Nephron (organoid): Measurements from ENCODE around the gene L3MBTL4.

Source experiments
- H3K27ac Mint-ChIP-seq, 3 experiments: 2 replicates each; pipeline ENCODE4 v1.8.0; 2020; ENCODE audit warnings: mixed read lengths in 3 of 3, mild to moderate bottlenecking in 2 of 3, moderate library complexity in 1 of 3
- H3K27me3 Mint-ChIP-seq: 2 replicates; pipeline ENCODE4 v1.8.0; 2021; ENCODE audit warnings: low read depth, mild to moderate bottlenecking, moderate library complexity, mixed read lengths
- H3K36me3 Mint-ChIP-seq: 2 replicates; pipeline ENCODE4 v1.8.0; 2020; ENCODE audit warnings: low read depth, mixed read lengths
- H3K4me1 Mint-ChIP-seq: 2 replicates; pipeline ENCODE4 v1.8.0; 2020; ENCODE audit warnings: mixed read lengths
- H3K4me3 Mint-ChIP-seq, 3 experiments: 2 replicates each; pipeline ENCODE4 v1.8.0; 2020; ENCODE audit warnings: mild to moderate bottlenecking in 3 of 3, mixed read lengths in 3 of 3, moderate library complexity in 2 of 3
- H3K9me3 Mint-ChIP-seq: 2 replicates; pipeline ENCODE4 v1.8.0; 2020; ENCODE audit warnings: mixed read lengths
- CTCF ChIP-seq, 3 experiments: fragments of 200-600 bp; sonication (generic); IDR thresholded peaks; one replicate each; pipeline ENCODE4 v1.5.0; 2021; ENCODE audit warnings: antibody characterized with exemption in 3 of 3; ENCODE audit not compliant: unreplicated experiment in 3 of 3

L3MBTL4 gene

DNA sequence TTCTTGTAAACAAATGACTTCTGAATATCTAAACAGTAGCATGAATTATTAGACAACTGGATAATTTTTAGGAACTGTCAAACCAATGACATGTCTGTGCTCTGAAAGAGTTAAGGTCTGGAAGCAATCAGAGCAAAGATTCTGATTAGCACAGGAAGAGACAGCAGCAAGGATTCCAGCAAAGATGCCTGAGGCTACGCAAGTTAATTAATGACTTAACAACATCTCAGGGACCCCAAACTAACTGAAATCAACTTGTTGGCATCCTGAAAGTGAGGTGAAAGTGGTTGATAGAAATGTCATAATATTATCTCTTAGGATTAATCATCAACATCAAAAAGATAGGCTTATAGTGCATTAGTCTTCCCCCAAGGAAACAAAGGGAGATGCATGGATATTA lies 396.0 kb downstream of the L3MBTL4 start:
- no peak overlapping the region for H3K4me3 Mint-ChIP-seq
- H3K27me3 Mint-ChIP-seq, result no peaks in the 10 kb centered on the region
- TF ChIP-seq CTCF (IDR thresholded peaks at IDR 0.05; ENCODE audit: unreplicated experiment in 3 of 3), result no peak
- peaks cover 9% of the 10 kb centered on the region for H3K4me1 Mint-ChIP-seq
- no peaks in the 10 kb centered on the region for H3K9me3 Mint-ChIP-seq
- H3K36me3 Mint-ChIP-seq, result no peaks in the 10 kb centered on the region
- no peak overlapping the region for H3K27ac Mint-ChIP-seq

- no peak for TF ChIP-seq CTCF (IDR thresholded peaks at IDR 0.05; ENCODE audit: unreplicated experiment in 3 of 3)
- Mint-ChIP-seq H3K27me3 (no peaks in the 10 kb centered on the region), H3K4me1 (no peaks in the 10 kb centered on the region), H3K27ac (no peak overlapping the region), H3K4me3 (no peak overlapping the region), H3K9me3 (no peaks in the 10 kb centered on the region), H3K36me3 (no peaks in the 10 kb centered on the region)
Measured at GRCh38 chr18:6017171-6017570, 397.5 kb downstream of the L3MBTL4 start.

DNA sequence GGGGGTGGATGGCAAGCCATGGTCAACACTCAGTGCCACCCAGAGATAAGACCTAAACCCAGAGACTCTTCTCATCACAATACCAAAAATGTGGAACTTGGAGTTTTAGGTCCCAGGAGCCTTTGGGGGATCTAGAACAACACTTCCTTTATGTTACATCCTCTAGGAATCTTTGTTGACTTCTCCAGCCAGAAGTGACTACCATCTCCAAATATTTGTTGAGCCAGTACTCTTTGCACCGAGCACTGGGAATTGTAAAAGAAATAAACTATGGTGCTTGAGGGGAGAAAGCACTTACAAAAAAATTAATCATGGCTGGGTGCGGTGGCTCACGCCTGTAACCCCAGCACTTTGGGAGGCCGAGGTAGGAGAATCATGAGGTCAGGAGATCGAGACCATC lies 399.3 kb downstream of the L3MBTL4 start:
- no peak for TF ChIP-seq CTCF (IDR thresholded peaks at IDR 0.05; ENCODE audit: unreplicated experiment in 3 of 3)

GRCh38 chr18:6013171-6013810 lies 401.4 kb downstream of the L3MBTL4 start:
- Mint-ChIP-seq H3K27ac (no peak overlapping the region), H3K36me3 (no peaks in the 10 kb centered on the region), H3K9me3 (no peaks in the 10 kb centered on the region), H3K27me3 (no peaks in the 10 kb centered on the region), H3K4me1 (no peaks in the 10 kb centered on the region), H3K4me3 (no peak overlapping the region)
- no peak for TF ChIP-seq CTCF (IDR thresholded peaks at IDR 0.05; ENCODE audit: unreplicated experiment in 3 of 3)

More for the DNA sequence above, 399.3 kb downstream of the L3MBTL4 start:
- Mint-ChIP-seq H3K27ac (no peak overlapping the region), H3K36me3 (no peaks in the 10 kb centered on the region), H3K4me3 (no peak overlapping the region), H3K4me1 (no peaks in the 10 kb centered on the region), H3K27me3 (no peaks in the 10 kb centered on the region), H3K9me3 (no peaks in the 10 kb centered on the region)

DNA sequence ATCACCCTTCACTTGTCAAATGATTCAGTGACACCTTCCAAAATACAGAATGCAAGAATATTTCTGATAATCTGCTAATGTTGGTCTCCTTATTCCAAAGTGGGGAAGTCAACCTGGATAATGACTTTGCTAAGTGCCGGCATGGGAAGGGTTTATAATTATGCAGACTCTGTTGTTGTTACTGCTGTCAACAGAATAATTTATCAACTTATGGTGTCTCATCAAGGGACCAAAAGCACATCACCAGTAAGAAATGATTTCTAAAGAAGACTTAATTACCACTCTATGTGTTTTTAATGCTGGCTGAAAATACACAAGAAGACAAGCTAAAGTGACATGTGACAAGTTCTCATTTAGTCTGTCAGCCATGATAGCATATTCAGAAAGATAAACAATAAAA lies 403.8 kb downstream of the L3MBTL4 start:
- no peaks in the 10 kb centered on the region for H3K36me3 Mint-ChIP-seq

More for the DNA sequence above, 403.8 kb downstream of the L3MBTL4 start:
- Mint-ChIP-seq H3K4me1 (no peaks in the 10 kb centered on the region), H3K9me3 (no peaks in the 10 kb centered on the region), H3K27ac (no peak overlapping the region), H3K4me3 (no peak overlapping the region), H3K27me3 (no peaks in the 10 kb centered on the region)
- no peak for TF ChIP-seq CTCF (IDR thresholded peaks at IDR 0.05; ENCODE audit: unreplicated experiment in 3 of 3)
